Measurements from ENCODE around the gene SPAG8. TPM values are rescaled to one million over a fixed set of nuclear protein-coding genes. Genes with fewer than 3 reads are reported as not detected.

Gene SPAG8
- total and polyA plus RNA-seq, 2 donors (not counting 1 experiment from before 2014, with no cell fraction given), result 2.0 to 5.4 TPM

DNA sequence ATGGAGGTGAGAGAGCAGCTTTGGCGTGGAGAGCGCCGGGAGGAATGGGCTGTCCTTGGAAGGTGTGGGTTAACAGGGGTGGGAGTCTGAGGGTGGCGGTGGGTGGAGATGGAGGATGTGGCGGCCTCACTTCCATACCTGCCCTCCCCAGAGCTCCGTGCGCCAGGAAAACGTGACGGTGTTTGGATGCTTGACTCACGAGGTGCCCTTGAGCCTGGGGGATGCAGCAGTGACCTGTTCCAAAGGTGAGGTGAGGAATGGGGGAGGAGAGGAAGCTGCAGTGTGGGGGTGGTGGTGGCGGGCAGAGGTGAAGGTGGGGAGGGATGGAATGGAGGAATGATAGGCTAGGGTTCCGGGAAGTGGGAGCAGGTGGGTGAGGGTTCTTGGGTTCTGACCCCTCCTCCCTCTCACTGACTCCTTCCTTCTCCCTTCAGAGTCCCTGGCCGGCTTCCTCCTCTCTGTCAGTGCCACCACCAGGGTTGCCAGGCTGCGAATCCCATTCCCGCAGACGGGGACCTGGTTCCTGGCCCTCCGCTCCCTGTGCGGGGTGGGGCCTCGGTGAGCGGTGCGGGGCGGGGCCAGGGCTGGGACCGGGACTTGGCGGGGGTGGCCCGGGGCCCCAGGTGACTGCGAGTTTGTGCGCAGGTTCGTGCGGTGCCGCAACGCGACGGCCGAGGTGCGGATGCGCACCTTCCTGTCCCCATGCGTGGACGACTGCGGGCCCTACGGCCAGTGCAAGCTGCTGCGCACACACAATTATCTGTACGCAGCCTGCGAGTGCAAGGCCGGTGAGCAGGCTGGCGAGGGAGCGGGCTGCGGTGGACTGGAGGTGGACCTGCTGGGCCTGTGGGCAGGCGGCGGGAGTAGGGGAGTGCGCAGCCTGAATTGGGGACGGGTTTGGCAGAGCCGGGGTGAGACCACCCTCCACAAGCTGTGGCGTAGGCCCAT, 34.0 kb upstream of the SPAG8 start:
- H4K20me1 ChIP-seq (ENCODE audit: control insufficient read depth, insufficient read depth, low read length, poor library complexity, severe bottlenecking), result no peaks in the 10 kb centered on the region
- no peaks in the 10 kb centered on the region for H3K9me3 ChIP-seq (ENCODE audit: control extremely low read depth in 1 of 3, control insufficient read depth in 2 of 3, insufficient read depth in 1 of 3, low read length in 2 of 3)
- Mint-ChIP-seq H3K9me3 (ENCODE audit: insufficient read depth) (no peaks in the 10 kb centered on the region), H3K27ac (peak overlapping the region; percentile 75), H3K4me3 (peak overlapping the region; percentile 55), H3K4me1 (peaks cover 67% of the 10 kb centered on the region), H3K27me3 (no peaks in the 10 kb centered on the region)
- peaks cover 63 to 72% of the 10 kb centered on the region in 2 donors for H3K4me1 ChIP-seq (ENCODE audit: control insufficient read depth in 2 of 2, insufficient read depth in 2 of 2, low read length in 2 of 2)
- ATAC-seq (ENCODE audit: low read depth), result no peak
- ChIA-PET CTCF (interaction anchor here (0.9 to 3.3 kb wide), 10 partner anchors 10 to 149 kb away, joined by 3 to 17 read pairs (median 5); partner anchors contain the start of genes FAM221B, HINT2 and TMEM8B), POLR2A (interaction anchor here (0.7 to 1.2 kb wide), 2 partner anchors 10 to 32 kb away, joined by 3 to 11 read pairs; partner anchors contain the start of gene HINT2)
- WGBS (ENCODE audit: insufficient coverage), result 62% methylated on average over 47 of the region's 53 CpGs
- TF ChIP-seq EZH2 (IDR thresholded peaks at IDR 0.05; ENCODE audit: borderline replicate concordance, insufficient read depth, low read depth, low read length, poor library complexity, severe bottlenecking), result no peak
- TF ChIP-seq, protein P1, sequence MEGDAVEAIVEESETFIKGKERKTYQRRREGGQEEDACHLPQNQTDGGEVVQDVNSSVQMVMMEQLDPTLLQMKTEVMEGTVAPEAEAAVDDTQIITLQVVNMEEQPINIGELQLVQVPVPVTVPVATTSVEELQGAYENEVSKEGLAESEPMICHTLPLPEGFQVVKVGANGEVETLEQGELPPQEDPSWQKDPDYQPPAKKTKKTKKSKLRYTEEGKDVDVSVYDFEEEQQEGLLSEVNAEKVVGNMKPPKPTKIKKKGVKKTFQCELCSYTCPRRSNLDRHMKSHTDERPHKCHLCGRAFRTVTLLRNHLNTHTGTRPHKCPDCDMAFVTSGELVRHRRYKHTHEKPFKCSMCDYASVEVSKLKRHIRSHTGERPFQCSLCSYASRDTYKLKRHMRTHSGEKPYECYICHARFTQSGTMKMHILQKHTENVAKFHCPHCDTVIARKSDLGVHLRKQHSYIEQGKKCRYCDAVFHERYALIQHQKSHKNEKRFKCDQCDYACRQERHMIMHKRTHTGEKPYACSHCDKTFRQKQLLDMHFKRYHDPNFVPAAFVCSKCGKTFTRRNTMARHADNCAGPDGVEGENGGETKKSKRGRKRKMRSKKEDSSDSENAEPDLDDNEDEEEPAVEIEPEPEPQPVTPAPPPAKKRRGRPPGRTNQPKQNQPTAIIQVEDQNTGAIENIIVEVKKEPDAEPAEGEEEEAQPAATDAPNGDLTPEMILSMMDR (IDR thresholded peaks at IDR 0.05), result no peak
- peak overlapping the region; percentile 5 for H3K9ac ChIP-seq (ENCODE audit: low read length)
- peak overlapping the region; percentile 8 for H2AFZ ChIP-seq (ENCODE audit: insufficient read depth, low read depth, low read length, poor library complexity, severe bottlenecking)
- H3K27ac ChIP-seq (ENCODE audit: low read length in 2 of 2), result no peak overlapping the region
- H3K4me3 ChIP-seq (ENCODE audit: control extremely low read depth in 1 of 5, extremely low read depth in 1 of 5, insufficient read depth in 1 of 5, low read depth in 2 of 5, low read length in 4 of 5), result peak overlapping the region in 1 of 5 experiments; percentile 21
- no peaks in the 10 kb centered on the region for H3K79me2 ChIP-seq (ENCODE audit: control insufficient read depth, insufficient read depth, low read length)
- intact Hi-C loops (cut with micrococcal nuclease), result loop anchor here (2.0 to 5.0 kb wide), 2 partner anchors 17 to 36 kb away; partner anchors contain the start of genes FAM221B and TMEM8B
- no peaks in the 10 kb centered on the region for H3K36me3 ChIP-seq (replicated peaks in 1 of 2; ENCODE audit: control extremely low read depth in 1 of 2, control insufficient read depth in 1 of 2, extremely low read depth in 1 of 2, insufficient read depth in 2 of 2, low read length in 1 of 2)
- DNase-seq, result no peak
- H3K4me2 ChIP-seq (replicated peaks; ENCODE audit: low read depth, low read length, poor library complexity, severe bottlenecking), result peak overlapping the region; percentile 68
- no peaks in the 10 kb centered on the region for H3K27me3 ChIP-seq (replicated peaks in 1 of 4; ENCODE audit: control extremely low read depth in 1 of 4, control insufficient read depth in 3 of 4, insufficient read depth in 4 of 4, low read length in 3 of 4)

Data from B cell (primary cell).